HepG2 (cell line): Measurements from ENCODE around the gene CLEC3A. TPM values are rescaled to one million over a fixed set of nuclear protein-coding genes. Genes with fewer than 3 reads are reported as not detected.

Experiments
- ARNTL ChIP-seq: sonication (generic); formaldehyde crosslinking; IDR thresholded peaks from 2 replicates; pipeline ENCODE4 v1.4.0; 2020; ENCODE audit warnings: mild to moderate bottlenecking, missing genetic modification reagents
- ATF5 ChIP-seq: sonication (generic); formaldehyde crosslinking; IDR thresholded peaks from 2 replicates; pipeline ENCODE4 v1.4.0; 2020; ENCODE audit warnings: mild to moderate bottlenecking, low read depth, missing genetic modification reagents
- CC2D1A ChIP-seq: sonication (generic); formaldehyde crosslinking; IDR thresholded peaks from 2 replicates; pipeline ENCODE4 v1.8.1; 2023; ENCODE audit warnings: mild to moderate bottlenecking, missing genetic modification reagents
- KLF15 ChIP-seq: sonication (generic); formaldehyde crosslinking; IDR thresholded peaks from 2 replicates; pipeline ENCODE4 v1.8.1; 2023; ENCODE audit warnings: borderline replicate concordance, mild to moderate bottlenecking, inconsistent platforms, missing genetic modification reagents, mixed read lengths
- LCORL ChIP-seq, 2 experiments: fragments of 450-650 bp in 1 of 2; sonication (generic) in 1 of 2; formaldehyde crosslinking in 1 of 2; IDR thresholded peaks; 2 replicates each; pipeline versions ENCODE4 v1.5.0 to v1.6.1; 2017 to 2020; ENCODE audit warnings: antibody characterized with exemption in 1 of 2, missing genetic modification reagents in 1 of 2
- MAF1 ChIP-seq: sonication (generic); formaldehyde crosslinking; IDR thresholded peaks from 2 replicates; pipeline ENCODE4 v1.5.0; 2020; ENCODE audit warnings: missing genetic modification reagents, borderline replicate concordance
- MED8 ChIP-seq: sonication (generic); formaldehyde crosslinking; IDR thresholded peaks from 2 replicates; pipeline ENCODE4 v1.8.1; 2023; ENCODE audit warnings: mild to moderate bottlenecking, missing genetic modification reagents; ENCODE audit not compliant: insufficient replicate concordance
- MZF1 ChIP-seq: sonication (generic); formaldehyde crosslinking; IDR thresholded peaks from 2 replicates; pipeline ENCODE4 v1.8.1; 2023; ENCODE audit warnings: mild to moderate bottlenecking, missing genetic modification reagents, borderline replicate concordance
- POLR2AphosphoS5 ChIP-seq: IDR thresholded peaks from 2 replicates; pipeline ENCODE4 v1.6.1; 2012; ENCODE audit warnings: low read depth, low read length
- RNF2 ChIP-seq: fragments of 450-650 bp; conservative IDR thresholded peaks from 2 replicates; pipeline ENCODE4 v1.6.1; 2016; ENCODE audit warnings: low read depth
- SMARCE1 ChIP-seq: fragments of 450-650 bp; IDR thresholded peaks from 2 replicates; pipeline ENCODE4 v1.6.1; 2017; ENCODE audit warnings: borderline replicate concordance
- TAF15 ChIP-seq: fragments of 200-400 bp; formaldehyde crosslinking; IDR thresholded peaks from one replicate; pipeline ENCODE4 v1.6.1; 2018; ENCODE audit warnings: mild to moderate bottlenecking, low read depth, low read length; ENCODE audit not compliant: poor library complexity, severe bottlenecking
- THAP8 ChIP-seq: sonication (generic); formaldehyde crosslinking; IDR thresholded peaks from 2 replicates; pipeline ENCODE4 v1.5.1; 2020; ENCODE audit warnings: missing genetic modification reagents, mild to moderate bottlenecking, borderline replicate concordance
- ZNF251 ChIP-seq: sonication (generic); formaldehyde crosslinking; IDR thresholded peaks from 2 replicates; pipeline ENCODE4 v1.9.0; 2021; ENCODE audit warnings: mild to moderate bottlenecking, missing genetic modification reagents
- ZNF275 ChIP-seq: sonication (generic); formaldehyde crosslinking; IDR thresholded peaks from 2 replicates; pipeline ENCODE4 v1.8.0; 2022; ENCODE audit warnings: missing genetic modification reagents, mild to moderate bottlenecking, inconsistent platforms, borderline replicate concordance
- ZNF3 ChIP-seq: IDR thresholded peaks from 2 replicates; pipeline ENCODE4 v1.7.0; 2017; ENCODE audit warnings: inconsistent platforms
- ZNF367 ChIP-seq: sonication (generic); formaldehyde crosslinking; IDR thresholded peaks from 2 replicates; pipeline ENCODE4 v1.4.0; 2020; ENCODE audit warnings: missing genetic modification reagents, borderline replicate concordance
- ZNF513 ChIP-seq: sonication (generic); formaldehyde crosslinking; conservative IDR thresholded peaks from 2 replicates; pipeline ENCODE4 v1.5.0; 2020; ENCODE audit warnings: missing genetic modification reagents
- ZNF549 ChIP-seq: sonication (generic); formaldehyde crosslinking; IDR thresholded peaks from 2 replicates; pipeline ENCODE4 v1.5.0; 2020; ENCODE audit warnings: missing genetic modification reagents
- ZNF552 ChIP-seq: sonication (generic); formaldehyde crosslinking; IDR thresholded peaks from 2 replicates; pipeline ENCODE4 v1.9.0; 2022; ENCODE audit warnings: missing genetic modification reagents, mild to moderate bottlenecking, borderline replicate concordance
- ZNF580 ChIP-seq: IDR thresholded peaks from 2 replicates; pipeline ENCODE4 v1.6.1; 2016; ENCODE audit warnings: low read depth, borderline replicate concordance
- ZNF790 ChIP-seq: sonication (generic); formaldehyde crosslinking; IDR thresholded peaks from 2 replicates; pipeline ENCODE4 v1.8.0; 2022; ENCODE audit warnings: missing genetic modification reagents, mild to moderate bottlenecking, borderline replicate concordance
- ZSCAN5A ChIP-seq: sonication (generic); formaldehyde crosslinking; IDR thresholded peaks from 2 replicates; pipeline ENCODE4 v1.8.0; 2022; ENCODE audit warnings: mild to moderate bottlenecking, missing genetic modification reagents, borderline replicate concordance
- polyA plus RNA-seq, 8 experiments: library from polyadenylated mRNA; depleted of rRNA in 3 of 8; stranded (reverse) in 7 of 8; unstranded in 1 of 8; fragments of >200 nt; fragmentation: Illumina TruSeq in 4 of 8; extraction: Trizol in 4 of 8; gene quantifications; 2 replicates each; pipeline versions ENCODE4 v1.2.1 to v1.2.3, GENCODE V29; 2011 to 2016; ENCODE audit warnings: low read depth in 4 of 8, missing spikeins in 1 of 8, mixed read lengths in 1 of 8; ENCODE audit not compliant: insufficient read depth in 1 of 8
- total RNA-seq, 5 experiments: library from RNA; depleted of rRNA; stranded (reverse); fragments of >200 nt; fragmentation: Illumina TruSeq; extraction: Trizol; gene quantifications; 2 replicates each; pipeline ENCODE4 v1.2.3, GENCODE V29; 2016; ENCODE audit warnings: low read depth in 1 of 5

Gene CLEC3A
- total and polyA plus RNA-seq, 2 of the 13 experiments (the other 11 are each of a cell fraction or from before 2014, with no cell fraction given), result not detected

- no peak for TF ChIP-seq SMARCE1
- TF ChIP-seq ZNF251 (CRISPR knock-in tag), result peak; percentile 92; the same call in 1 of the 2 replicates
- peak; percentile 99 for TF ChIP-seq KLF15 (CRISPR knock-in tag)
- TF ChIP-seq ZNF549, result peak; percentile 93
- TF ChIP-seq THAP8 (CRISPR knock-in tag), result peak; percentile 92; the same call in 1 of the 2 replicates
- peak; percentile 98; the same call in 1 of the 2 replicates for TF ChIP-seq ZNF367
- peak; percentile 86 for TF ChIP-seq ARNTL (CRISPR knock-in tag)
- TF ChIP-seq MZF1 (CRISPR knock-in tag), result no peak
- TF ChIP-seq ZNF275 (CRISPR knock-in tag), result peak; percentile 99
- TF ChIP-seq MED8 (CRISPR knock-in tag), result peak; percentile 59
- TF ChIP-seq ATF5 (CRISPR knock-in tag), result peak; percentile 98; the same call in 1 of the 2 replicates
- peak; percentile 76; the same call in 1 of the 2 replicates for TF ChIP-seq RNF2
- TF ChIP-seq ZNF580 (CRISPR knock-in tag), result peak; percentile 99
- TF ChIP-seq POLR2AphosphoS5, result no peak
- no peak for TF ChIP-seq LCORL (IDR thresholded peaks at IDR 0.05)
- TF ChIP-seq LCORL (CRISPR knock-in tag; IDR thresholded peaks at IDR 0.05), result peak; percentile 81
- peak; percentile 95 for TF ChIP-seq ZNF552
- TF ChIP-seq MAF1 (CRISPR knock-in tag), result peak; percentile 94; the same call in 1 of the 2 replicates
- 0 out of 2 replicates have a peak, but pooled peaks have one; percentile 89 for TF ChIP-seq CC2D1A (CRISPR knock-in tag)
- TF ChIP-seq TAF15, result no peak
- peak; percentile 89; the same call in 1 of the 2 replicates for TF ChIP-seq ZSCAN5A (CRISPR knock-in tag)
- 0 out of 2 replicates have a peak, but pooled peaks have one; percentile 73 for TF ChIP-seq ZNF513 (CRISPR knock-in tag)
- peak; percentile 99 for TF ChIP-seq ZNF790 (CRISPR knock-in tag)
- TF ChIP-seq ZNF3, result no peak; the same call in 1 of the 2 replicates
Observed at GRCh38 chr16:78045865-78046581, 23.7 kb downstream of the CLEC3A start (continued).
